Measurements from ENCODE around the gene MICAL1. TPM values are rescaled to one million over a fixed set of nuclear protein-coding genes. Genes with fewer than 3 reads are reported as not detected.

The MICAL1 gene
- total RNA-seq, 1 experiment from 2014 or later, result 9.1 TPM

GRCh38 chr6:109498936-109499335, 43.4 kb upstream of the MICAL1 start:
- ChIA-PET POLR2A (ENCODE audit: unreplicated experiment) (no interaction called here), CTCF (no interaction called here)
- no peak overlapping the region for H3K9ac ChIP-seq (ENCODE audit: low read length)
- H3K4me1 ChIP-seq (ENCODE audit: insufficient read depth, low read length), result no peaks in the 10 kb centered on the region
- H3K4me2 ChIP-seq (ENCODE audit: low read length), result no peak overlapping the region
- H4K20me1 ChIP-seq (ENCODE audit: low read length), result no peaks in the 10 kb centered on the region
- no peak overlapping the region for H3K4me3 ChIP-seq (ENCODE audit: low read length)
- no TSS peak for BruUV-seq (replicated peaks)
- intact Hi-C loops (cut with micrococcal nuclease), result no loop called here
- no peak overlapping the region for H3K27ac ChIP-seq (ENCODE audit: low read length)
- H2AFZ ChIP-seq (ENCODE audit: low read length), result no peak overlapping the region
- TF ChIP-seq EZH2 (IDR thresholded peaks at IDR 0.05; ENCODE audit: low read length, unreplicated experiment) (no peak), EZH2phosphoT487 (IDR thresholded peaks at IDR 0.05; ENCODE audit: borderline replicate concordance, low read length) (no peak)
- TF ChIP-seq, protein P1, sequence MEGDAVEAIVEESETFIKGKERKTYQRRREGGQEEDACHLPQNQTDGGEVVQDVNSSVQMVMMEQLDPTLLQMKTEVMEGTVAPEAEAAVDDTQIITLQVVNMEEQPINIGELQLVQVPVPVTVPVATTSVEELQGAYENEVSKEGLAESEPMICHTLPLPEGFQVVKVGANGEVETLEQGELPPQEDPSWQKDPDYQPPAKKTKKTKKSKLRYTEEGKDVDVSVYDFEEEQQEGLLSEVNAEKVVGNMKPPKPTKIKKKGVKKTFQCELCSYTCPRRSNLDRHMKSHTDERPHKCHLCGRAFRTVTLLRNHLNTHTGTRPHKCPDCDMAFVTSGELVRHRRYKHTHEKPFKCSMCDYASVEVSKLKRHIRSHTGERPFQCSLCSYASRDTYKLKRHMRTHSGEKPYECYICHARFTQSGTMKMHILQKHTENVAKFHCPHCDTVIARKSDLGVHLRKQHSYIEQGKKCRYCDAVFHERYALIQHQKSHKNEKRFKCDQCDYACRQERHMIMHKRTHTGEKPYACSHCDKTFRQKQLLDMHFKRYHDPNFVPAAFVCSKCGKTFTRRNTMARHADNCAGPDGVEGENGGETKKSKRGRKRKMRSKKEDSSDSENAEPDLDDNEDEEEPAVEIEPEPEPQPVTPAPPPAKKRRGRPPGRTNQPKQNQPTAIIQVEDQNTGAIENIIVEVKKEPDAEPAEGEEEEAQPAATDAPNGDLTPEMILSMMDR (conservative IDR thresholded peaks at IDR 0.05; ENCODE audit: low read depth, low read length), result no peak
- H3K79me2 ChIP-seq (ENCODE audit: low read length), result no peaks in the 10 kb centered on the region
- no peaks in the 10 kb centered on the region for H3K9me2 ChIP-seq (replicated peaks; ENCODE audit: low read length)
- H3K36me3 ChIP-seq (ENCODE audit: low read depth, low read length), result no peaks in the 10 kb centered on the region
- DNase-seq (no peak), ATAC-seq (no peak)
- no peaks in the 10 kb centered on the region for H3K9me3 ChIP-seq (ENCODE audit: low read length)
- no peaks in the 10 kb centered on the region for H3F3A ChIP-seq (ENCODE audit: low read length, unreplicated experiment)
- no peaks in the 10 kb centered on the region for H3K27me3 ChIP-seq (ENCODE audit: low read length)

GRCh38 chr6:109498052-109498451, 42.5 kb upstream of the MICAL1 start:
- H3K4me3 ChIP-seq (ENCODE audit: low read length), result no peak overlapping the region
- H3K4me2 ChIP-seq (ENCODE audit: low read length), result no peak overlapping the region
- no peaks in the 10 kb centered on the region for H3K9me3 ChIP-seq (ENCODE audit: low read length)
- no peaks in the 10 kb centered on the region for H3F3A ChIP-seq (ENCODE audit: low read length, unreplicated experiment)
- intact Hi-C loops (cut with micrococcal nuclease), result no loop called here
- ChIA-PET POLR2A (ENCODE audit: unreplicated experiment) (no interaction called here), CTCF (no interaction called here)
- DNase-seq (no peak), ATAC-seq (no peak)
- H3K27ac ChIP-seq (ENCODE audit: low read length), result no peak overlapping the region
- TF ChIP-seq EZH2phosphoT487 (IDR thresholded peaks at IDR 0.05; ENCODE audit: borderline replicate concordance, low read length) (no peak), EZH2 (IDR thresholded peaks at IDR 0.05; ENCODE audit: low read length, unreplicated experiment) (no peak)
- no peaks in the 10 kb centered on the region for H4K20me1 ChIP-seq (ENCODE audit: low read length)
- H3K9ac ChIP-seq (ENCODE audit: low read length), result no peak overlapping the region
- H3K79me2 ChIP-seq (ENCODE audit: low read length), result no peaks in the 10 kb centered on the region
- BruUV-seq (replicated peaks), result no TSS peak
- H3K4me1 ChIP-seq (ENCODE audit: insufficient read depth, low read length), result no peaks in the 10 kb centered on the region
- H3K27me3 ChIP-seq (ENCODE audit: low read length), result no peaks in the 10 kb centered on the region
- H2AFZ ChIP-seq (ENCODE audit: low read length), result no peak overlapping the region
- no peaks in the 10 kb centered on the region for H3K36me3 ChIP-seq (ENCODE audit: low read depth, low read length)
- no peaks in the 10 kb centered on the region for H3K9me2 ChIP-seq (replicated peaks; ENCODE audit: low read length)

- ATAC-seq, result no peak
- Histone ChIP-seq H3K4me2 (ENCODE audit: low read length) (no peak overlapping the region), H3K9me3 (ENCODE audit: low read length) (no peaks in the 10 kb centered on the region), H3K4me3 (ENCODE audit: low read length) (no peak overlapping the region), H3K36me3 (ENCODE audit: low read depth, low read length) (no peaks in the 10 kb centered on the region), H2AFZ (ENCODE audit: low read length) (no peak overlapping the region), H3K9me2 (replicated peaks; ENCODE audit: low read length) (no peaks in the 10 kb centered on the region), H3F3A (ENCODE audit: low read length, unreplicated experiment) (no peaks in the 10 kb centered on the region), H3K27me3 (ENCODE audit: low read length) (no peaks in the 10 kb centered on the region), H3K9ac (ENCODE audit: low read length) (no peak overlapping the region), H4K20me1 (ENCODE audit: low read length) (no peaks in the 10 kb centered on the region), H3K4me1 (ENCODE audit: insufficient read depth, low read length) (peaks cover 9% of the 10 kb centered on the region), H3K27ac (ENCODE audit: low read length) (no peak overlapping the region), H3K79me2 (ENCODE audit: low read length) (no peaks in the 10 kb centered on the region)
- POLR2A ChIA-PET (ENCODE audit: unreplicated experiment), result no interaction called here
- BruUV-seq (replicated peaks), result no TSS peak
- no peak for DNase-seq
- CTCF ChIA-PET, result no interaction called here
- TF ChIP-seq, protein P1 (conservative IDR thresholded peaks at IDR 0.05; ENCODE audit: low read depth, low read length), result no peak
- no peak for TF ChIP-seq EZH2phosphoT487 (IDR thresholded peaks at IDR 0.05; ENCODE audit: borderline replicate concordance, low read length)
- TF ChIP-seq EZH2 (IDR thresholded peaks at IDR 0.05; ENCODE audit: low read length, unreplicated experiment), result no peak
- intact Hi-C loops (cut with micrococcal nuclease), result no loop called here
These were observed 40.6 kb upstream of the MICAL1 start for GRCh38 chr6:109496036-109496772.

Data from PC-3 (cell line).